Peyer's patch (tissue), 4 donors: ENCODE results near the gene PLCB2.

ENCODE experiments used
- POLR2A ChIP-seq, 2 donors: fragments of 450-650 bp; IDR thresholded peaks; one replicate each; pipeline ENCODE4 v1.5.1; 2017; ENCODE audit warnings: antibody characterized with exemption in 2 of 2, mild to moderate bottlenecking in 2 of 2, moderate library complexity in 2 of 2
- TF ChIP-seq, protein P1 (sequence below), 6 experiments: fragments of 450-650 bp in 4 of 6; fragments of 200-600 bp in 2 of 6; sonication (generic) in 1 of 6; IDR thresholded peaks; one replicate each; pipeline ENCODE4 v1.5.1; 2017 to 2019; ENCODE audit warnings: antibody characterized with exemption in 6 of 6, mild to moderate bottlenecking in 3 of 6, moderate library complexity in 1 of 6

DNA sequence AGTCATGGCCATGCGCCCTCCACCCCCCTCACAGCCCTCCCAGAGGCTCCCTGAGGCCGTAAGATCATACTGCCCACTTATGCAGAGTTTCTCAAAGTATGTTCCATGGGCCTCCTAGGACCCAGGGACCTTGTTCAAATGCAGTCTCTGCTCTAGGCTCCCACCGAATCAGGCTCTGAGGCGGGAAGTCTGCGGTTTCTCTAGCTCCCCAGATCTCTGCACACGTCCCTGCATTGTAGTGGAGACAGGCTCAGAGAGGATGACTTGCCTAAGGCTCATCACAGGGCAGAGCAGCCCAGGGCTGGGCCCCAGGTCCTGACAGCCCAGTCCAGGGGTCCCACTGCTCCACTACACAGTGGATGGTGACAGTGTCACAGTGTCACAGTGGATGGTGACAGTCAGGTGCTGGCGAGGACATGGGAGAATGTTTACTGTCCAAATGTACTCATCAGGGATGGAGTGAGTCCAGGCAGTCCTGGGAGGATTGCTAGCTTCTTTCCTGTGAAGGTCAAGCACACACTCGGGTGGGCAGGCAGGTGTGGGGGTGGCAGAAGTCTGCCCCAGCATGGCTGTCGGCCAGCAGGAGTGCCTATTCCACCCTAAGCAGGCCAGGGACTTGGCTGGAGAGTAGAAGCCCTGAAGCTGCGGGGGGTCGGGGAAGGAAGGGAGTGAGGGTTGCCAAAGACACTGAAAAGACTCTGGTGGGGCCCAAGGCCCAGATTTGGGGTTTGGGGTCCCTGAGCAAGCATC, 37.3 kb downstream of the PLCB2 start:
- no peak for TF ChIP-seq POLR2A (IDR thresholded peaks at IDR 0.05)
- TF ChIP-seq, protein P1, sequence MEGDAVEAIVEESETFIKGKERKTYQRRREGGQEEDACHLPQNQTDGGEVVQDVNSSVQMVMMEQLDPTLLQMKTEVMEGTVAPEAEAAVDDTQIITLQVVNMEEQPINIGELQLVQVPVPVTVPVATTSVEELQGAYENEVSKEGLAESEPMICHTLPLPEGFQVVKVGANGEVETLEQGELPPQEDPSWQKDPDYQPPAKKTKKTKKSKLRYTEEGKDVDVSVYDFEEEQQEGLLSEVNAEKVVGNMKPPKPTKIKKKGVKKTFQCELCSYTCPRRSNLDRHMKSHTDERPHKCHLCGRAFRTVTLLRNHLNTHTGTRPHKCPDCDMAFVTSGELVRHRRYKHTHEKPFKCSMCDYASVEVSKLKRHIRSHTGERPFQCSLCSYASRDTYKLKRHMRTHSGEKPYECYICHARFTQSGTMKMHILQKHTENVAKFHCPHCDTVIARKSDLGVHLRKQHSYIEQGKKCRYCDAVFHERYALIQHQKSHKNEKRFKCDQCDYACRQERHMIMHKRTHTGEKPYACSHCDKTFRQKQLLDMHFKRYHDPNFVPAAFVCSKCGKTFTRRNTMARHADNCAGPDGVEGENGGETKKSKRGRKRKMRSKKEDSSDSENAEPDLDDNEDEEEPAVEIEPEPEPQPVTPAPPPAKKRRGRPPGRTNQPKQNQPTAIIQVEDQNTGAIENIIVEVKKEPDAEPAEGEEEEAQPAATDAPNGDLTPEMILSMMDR (IDR thresholded peaks at IDR 0.05) = no peak
